H1 (cell line): ENCODE results near the gene CDC7. TPM values are rescaled to one million over a fixed set of nuclear protein-coding genes. Genes with fewer than 3 reads are reported as not detected.

Source experiments
- CTCF ChIA-PET: fragments of 300-600 bp; sonication (Branson Sonifier 250); formaldehyde crosslinking; loops from one replicate; lab custom pipeline; 2021; ENCODE audit not compliant: partially characterized antibody; lab: Charles Lee
- POLR2A ChIA-PET: fragments of 300-600 bp; sonication (Branson Sonifier 250); formaldehyde crosslinking; loops from one replicate; lab custom pipeline; 2021; ENCODE audit warnings: inconsistent platforms; ENCODE audit not compliant: partially characterized antibody; lab: Charles Lee
- DNase-seq, 2 experiments: peaks; one replicate each; pipeline versions ENCODE4 v3.0.0 to v3.0.0-alpha.2; 2010 to 2022; ENCODE audit warnings: low spot score in 2 of 2, low read depth in 1 of 2, mixed read lengths in 1 of 2
- FAIRE-seq: peaks from 2 replicates; lab custom pipeline; 2011; peaks lifted over from hg19 to GRCh38; lab: Jason Lieb, UNC
- H2AFZ ChIP-seq: 2 replicates; pipeline ENCODE4 v1.8.1; 2012; ENCODE audit warnings: low read length, inconsistent platforms
- H2AK5ac ChIP-seq: 2 replicates; pipeline ENCODE4 v1.6.1; 2013; ENCODE audit warnings: low read depth, low read length
- H2BK120ac ChIP-seq: replicated peaks from 2 replicates; pipeline ENCODE3; 2013; ENCODE audit warnings: low read depth, low read length, inconsistent platforms
- H2BK12ac ChIP-seq: 2 replicates; pipeline ENCODE4 v1.6.1; 2013; ENCODE audit warnings: low read depth, low read length
- H2BK15ac ChIP-seq: 2 replicates; pipeline ENCODE4 v1.6.1; 2013; ENCODE audit warnings: low read length
- H2BK20ac ChIP-seq: 2 replicates; pipeline ENCODE4 v1.6.1; 2013; ENCODE audit warnings: low read length
- H2BK5ac ChIP-seq: 2 replicates; pipeline ENCODE4 v1.6.1; 2013; ENCODE audit warnings: low read depth, low read length
- H3K14ac ChIP-seq: 2 replicates; pipeline ENCODE4 v1.6.1; 2013; ENCODE audit warnings: inconsistent platforms; ENCODE audit not compliant: insufficient read length
- H3K18ac ChIP-seq: 2 replicates; pipeline ENCODE4 v1.6.1; 2013; ENCODE audit warnings: low read length; ENCODE audit errors: extremely low read depth
- H3K23ac ChIP-seq: 2 replicates; pipeline ENCODE4 v1.6.1; 2013; ENCODE audit warnings: inconsistent platforms; ENCODE audit not compliant: insufficient read length
- H3K23me2 ChIP-seq: 2 replicates; pipeline ENCODE4 v1.6.1; 2013; ENCODE audit warnings: low read depth, low read length
- H3K27ac ChIP-seq: 2 replicates; pipeline ENCODE4 v1.6.1; 2011; ENCODE audit warnings: low read depth, low read length, inconsistent platforms
- H3K27me3 ChIP-seq, 4 experiments: replicated peaks in 1 of 4; 1 replicate in 1 of 4; 2 replicates in 3 of 4; pipeline versions ENCODE4 v1.6.1 to v1.8.1; 2011 to 2013; ENCODE audit warnings: low read length in 3 of 4, mild to moderate bottlenecking in 3 of 4, inconsistent platforms in 2 of 4, mixed read lengths in 2 of 4, moderate library complexity in 1 of 4; ENCODE audit not compliant: control insufficient read depth in 3 of 4, insufficient read depth in 3 of 4; ENCODE audit errors: extremely low read depth in 1 of 4
- H3K36me3 ChIP-seq, 4 experiments: 2 replicates each; pipeline versions ENCODE4 v1.6.1 to v1.8.1; 2011 to 2013; ENCODE audit warnings: mild to moderate bottlenecking in 4 of 4, low read length in 3 of 4, moderate library complexity in 2 of 4, control low read depth in 1 of 4, inconsistent platforms in 1 of 4; ENCODE audit not compliant: insufficient read depth in 4 of 4, control insufficient read depth in 2 of 4
- H3K4ac ChIP-seq: replicated peaks from 2 replicates; pipeline ENCODE3; 2013; ENCODE audit warnings: low read length, low read depth, mixed read lengths, inconsistent platforms; ENCODE audit not compliant: insufficient read length
- H3K4me1 ChIP-seq, 4 experiments: replicated peaks in 1 of 4; 1 replicate in 1 of 4; 2 replicates in 3 of 4; pipeline versions ENCODE4 v1.6.1 to v1.8.1; 2011 to 2013; ENCODE audit warnings: low read length in 3 of 4, inconsistent platforms in 2 of 4, mixed read lengths in 1 of 4; ENCODE audit not compliant: insufficient read depth in 4 of 4, control insufficient read depth in 3 of 4
- H3K4me2 ChIP-seq, 2 experiments: 2 replicates each; pipeline versions ENCODE4 v1.6.1 to v1.8.1; 2011 to 2013; ENCODE audit warnings: low read depth in 2 of 2, low read length in 2 of 2, control low read depth in 1 of 2, inconsistent platforms in 1 of 2, mild to moderate bottlenecking in 1 of 2; ENCODE audit not compliant: insufficient read depth in 1 of 2
- H3K4me3 ChIP-seq, 4 experiments: fragments of 200-600, 300-600 bp in 1 of 4; sonication (generic), shearing (Covaris generic), sonication (Bioruptor Twin) in 1 of 4; 2 replicates each; pipeline versions ENCODE4 v1.5.1 to v1.8.1; 2011 to 2016; ENCODE audit warnings: low read length in 4 of 4, low read depth in 3 of 4, control low read depth in 2 of 4, inconsistent platforms in 2 of 4, mild to moderate bottlenecking in 2 of 4, mixed read lengths in 1 of 4, moderate library complexity in 1 of 4; ENCODE audit not compliant: insufficient read depth in 2 of 4; ENCODE audit errors: extremely low read depth in 1 of 4
- H3K56ac ChIP-seq: replicated peaks from 2 replicates; pipeline ENCODE3; 2013; ENCODE audit warnings: low read depth, mild to moderate bottlenecking, mixed read lengths, low read length, inconsistent platforms; ENCODE audit not compliant: insufficient read length
- H3K79me1 ChIP-seq: 2 replicates; pipeline ENCODE4 v1.6.1; 2013; ENCODE audit warnings: low read depth, low read length, control low read depth
- H3K79me2 ChIP-seq, 2 experiments: 2 replicates each; pipeline versions ENCODE4 v1.6.1 to v1.8.1; 2012 to 2013; ENCODE audit warnings: low read length in 2 of 2, mild to moderate bottlenecking in 2 of 2, inconsistent platforms in 1 of 2; ENCODE audit not compliant: insufficient read depth in 2 of 2, control insufficient read depth in 1 of 2
- H3K9ac ChIP-seq, 4 experiments: replicated peaks in 1 of 4; 1 replicate in 1 of 4; 2 replicates in 3 of 4; pipeline versions ENCODE4 v1.6.1 to v1.8.1; 2011 to 2013; ENCODE audit warnings: low read depth in 3 of 4, low read length in 3 of 4, control low read depth in 2 of 4, mild to moderate bottlenecking in 2 of 4, moderate library complexity in 2 of 4, inconsistent platforms in 1 of 4; ENCODE audit errors: extremely low read depth in 1 of 4
- H3K9me3 ChIP-seq, 2 experiments: 2 replicates each; pipeline versions ENCODE4 v1.6.1 to v1.8.1; 2012 to 2013; ENCODE audit warnings: mild to moderate bottlenecking in 2 of 2, moderate library complexity in 2 of 2, control low read depth in 1 of 2, inconsistent platforms in 1 of 2, low read depth in 1 of 2, low read length in 1 of 2, mixed read lengths in 1 of 2; ENCODE audit not compliant: insufficient read depth in 2 of 2
- H4K20me1 ChIP-seq, 2 experiments: replicated peaks in 1 of 2; 2 replicates each; pipeline versions ENCODE3 to v1.8.1; 2011 to 2013; ENCODE audit warnings: inconsistent platforms in 2 of 2, low read length in 2 of 2, mild to moderate bottlenecking in 1 of 2; ENCODE audit not compliant: insufficient read depth in 2 of 2, control insufficient read depth in 1 of 2
- H4K5ac ChIP-seq: 2 replicates; pipeline ENCODE4 v1.6.1; 2013; ENCODE audit warnings: low read length, low read depth, mixed read lengths, inconsistent platforms; ENCODE audit not compliant: insufficient read length
- H4K8ac ChIP-seq: 2 replicates; pipeline ENCODE4 v1.8.0; 2013; ENCODE audit warnings: mild to moderate bottlenecking, moderate library complexity, low read length, inconsistent platforms; ENCODE audit not compliant: insufficient read depth; ENCODE audit errors: extremely low read depth
- H4K91ac ChIP-seq: replicated peaks from 2 replicates; pipeline ENCODE3; 2013; ENCODE audit warnings: low read length, mixed read lengths, inconsistent platforms; ENCODE audit not compliant: insufficient read length
- CHD2 ChIP-seq: IDR thresholded peaks from 2 replicates; pipeline ENCODE4 v1.6.1; 2012; ENCODE audit warnings: low read length, improper control_type of control experiment
- CTBP2 ChIP-seq: IDR thresholded peaks from 2 replicates; pipeline ENCODE4 v1.7.0; 2011; ENCODE audit warnings: borderline replicate concordance, mild to moderate bottlenecking, moderate library complexity, mixed read lengths, low read length; ENCODE audit not compliant: insufficient read depth, insufficient read length
- CTCF ChIP-seq, 3 experiments: IDR thresholded peaks; 1 replicate in 2 of 3; 2 replicates in 1 of 3; pipeline versions ENCODE4 v1.5.1 to v1.6.1; 2011; ENCODE audit warnings: low read length in 3 of 3, mild to moderate bottlenecking in 3 of 3, inconsistent platforms in 2 of 3, low read depth in 1 of 3, moderate library complexity in 1 of 3; ENCODE audit not compliant: insufficient read depth in 1 of 3; ENCODE audit errors: control extremely low read depth in 1 of 3
- GABPA ChIP-seq: IDR thresholded peaks from 2 replicates; pipeline ENCODE4 v1.6.1; 2011; ENCODE audit warnings: mild to moderate bottlenecking, low read length, moderate library complexity, borderline replicate concordance; ENCODE audit not compliant: insufficient read depth
- KDM1A ChIP-seq: fragments of 200-600, 300-600 bp; sonication (generic); IDR thresholded peaks from 2 replicates; pipeline ENCODE4 v1.7.1; 2016; ENCODE audit warnings: mild to moderate bottlenecking, low read length, borderline replicate concordance
- PHF8 ChIP-seq: fragments of 200-600 bp; sonication (generic); conservative IDR thresholded peaks from 2 replicates; pipeline ENCODE4 v1.7.1; 2012; ENCODE audit warnings: low read depth, mild to moderate bottlenecking, inconsistent platforms, low read length, moderate library complexity
- POLR2A ChIP-seq, 2 experiments: IDR thresholded peaks; 1 replicate in 1 of 2; 2 replicates in 1 of 2; pipeline ENCODE4 v1.6.1; 2011; ENCODE audit warnings: low read depth in 2 of 2, low read length in 2 of 2, mild to moderate bottlenecking in 2 of 2; ENCODE audit errors: control extremely low read depth in 1 of 2
- RAD21 ChIP-seq, 2 experiments: IDR thresholded peaks in 1 of 2; conservative IDR thresholded peaks in 1 of 2; 2 replicates each; pipeline ENCODE4 v1.6.1; 2011; ENCODE audit warnings: low read depth in 2 of 2, low read length in 2 of 2, improper control_type of control experiment in 1 of 2, inconsistent platforms in 1 of 2, mild to moderate bottlenecking in 1 of 2, moderate library complexity in 1 of 2
- SIN3A ChIP-seq, 2 experiments: IDR thresholded peaks in 1 of 2; conservative IDR thresholded peaks in 1 of 2; 2 replicates each; pipeline ENCODE4 v1.6.1; 2011 to 2012; ENCODE audit warnings: low read length in 2 of 2, improper control_type of control experiment in 1 of 2, low read depth in 1 of 2, mild to moderate bottlenecking in 1 of 2
- SP1 ChIP-seq: IDR thresholded peaks from 2 replicates; pipeline ENCODE4 v1.6.1; 2011; ENCODE audit warnings: low read depth, low read length
- WGBS, 2 experiments: shearing (Covaris generic) in 1 of 2; methylation state at CpG; one replicate each; pipeline versions ENCODE4 v1.1.6 to v1.1.7; 2013 to 2015; ENCODE audit warnings: low lambda C conversion rate in 2 of 2, mixed read lengths in 2 of 2, inconsistent platforms in 1 of 2, low coverage in 1 of 2, missing lambda C conversion rate in 1 of 2; ENCODE audit not compliant: insufficient replicate concordance in 2 of 2, insufficient coverage in 1 of 2, insufficient read length in 1 of 2; ENCODE audit errors: extremely low coverage in 1 of 2, missing lambda C conversion rate in 1 of 2; 5-methylcytosine and 5-hydroxymethylcytosine counted together
- polyA plus RNA-seq, 7 experiments: library from polyadenylated mRNA; depleted of rRNA in 3 of 7; stranded (reverse) in 5 of 7; unstranded in 2 of 7; fragments of >200 nt in 5 of 7; fragments of 200-250 nt in 2 of 7; gene quantifications; 1 replicate in 5 of 7; 2 replicates in 1 of 7; 4 replicates in 1 of 7; pipeline versions ENCODE4 v1.2.1 to v1.2.3, GENCODE V29; 2011 to 2013; ENCODE audit warnings: missing spikeins in 2 of 7, mixed read lengths in 2 of 7
- total RNA-seq: library from RNA; stranded (reverse); fragmentation: NEBNext Ultra II Directional; extraction: Animal tissue kit (Norgen Biotek cat#: 25700); gene quantifications from 2 replicates; pipeline ENCODE4 v1.2.1, GENCODE V29; 2021

Gene CDC7
- total and polyA plus RNA-seq, 2 of the 8 experiments (the other 6 are each of a cell fraction or from before 2014, with no cell fraction given): 12.2 to 34.4 TPM

DNA sequence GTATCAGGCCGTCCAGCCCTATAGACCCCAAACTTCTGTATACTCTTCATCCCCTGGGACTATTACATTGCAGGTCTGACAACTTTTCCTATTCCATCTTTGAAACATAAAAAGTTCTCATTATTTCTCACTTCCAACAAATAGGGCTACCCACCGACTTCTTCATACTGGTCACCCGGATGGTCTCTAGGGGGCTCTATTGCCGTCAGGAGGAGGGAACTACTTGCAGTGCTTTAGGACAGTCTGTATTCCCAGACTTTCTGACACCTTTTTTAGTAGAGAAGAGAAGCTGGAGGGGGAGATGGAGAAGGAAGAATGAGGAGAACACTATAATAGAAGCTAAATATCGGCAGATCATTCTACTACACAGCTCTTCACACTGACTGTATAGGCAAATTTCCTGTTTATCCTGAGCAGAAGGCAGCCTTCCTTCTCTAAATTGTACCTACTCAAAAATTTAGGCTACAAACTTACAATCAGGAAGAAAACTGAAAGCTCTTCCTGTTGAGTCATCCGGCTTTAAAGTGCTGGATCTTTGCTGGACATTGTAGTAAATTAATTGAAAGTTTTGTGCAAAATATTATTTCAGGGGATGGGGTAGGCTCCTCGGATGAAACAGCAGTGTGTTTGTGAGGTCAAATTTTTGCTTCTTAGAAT lies 54.6 kb downstream of the CDC7 start:
- Histone ChIP-seq H3K23ac (no peak overlapping the region), H3K9ac (no peak overlapping the region), H4K91ac (no peak overlapping the region), H3K27me3 (no peaks in the 10 kb centered on the region), H3K27ac (no peak overlapping the region), H4K5ac (no peak overlapping the region), H2BK15ac (no peak overlapping the region), H2AK5ac (no peak overlapping the region), H2BK5ac (no peak overlapping the region), H2BK120ac (no peak overlapping the region), H3K79me1 (no peaks in the 10 kb centered on the region), H3K4ac (no peak overlapping the region), H4K8ac (no peak overlapping the region), H2AFZ (no peak overlapping the region), H3K4me2 (no peak overlapping the region), H3K23me2 (no peaks in the 10 kb centered on the region), H3K14ac (no peak overlapping the region), H3K56ac (no peak overlapping the region), H3K4me3 (no peak overlapping the region), H3K9me3 (no peaks in the 10 kb centered on the region), H4K20me1 (no peaks in the 10 kb centered on the region), H3K4me1 (no peaks in the 10 kb centered on the region), H2BK20ac (no peak overlapping the region), H3K36me3 (no peaks in the 10 kb centered on the region; a peak in 1 of 8 replicates), H3K79me2 (no peaks in the 10 kb centered on the region), H3K18ac (no peak overlapping the region), H2BK12ac (no peak overlapping the region)
- ChIA-PET POLR2A (no interaction called here), CTCF (interaction anchor here (0.8 to 1.8 kb wide), 6 partner anchors 13 to 317 kb away, joined by 3 to 5 read pairs (median 3); no protein-coding TSS in a partner anchor)
- DNase-seq: peak in 1 of 2 experiments; percentile 37
- 72% methylated on average over 7 of the region's 7 CpGs; no CpG with 5 or more reads in 1 of the 2 experiments for WGBS, 2 experiments
- FAIRE-seq: no peak
- TF ChIP-seq CTCF (IDR thresholded peaks at IDR 0.05; ENCODE audit: control extremely low read depth in 1 of 3, insufficient read depth in 1 of 3, low read depth in 1 of 3, low read length in 3 of 3) (peak in 2 of 3 experiments; percentile 40 to 53; a peak in 2 of 4 replicates), PHF8 (no peak), CTBP2 (no peak), CHD2 (no peak), SIN3A (conservative IDR thresholded peaks at IDR 0.05 in 1 of 2, IDR thresholded peaks at IDR 0.05 in 1 of 2; ENCODE audit: low read depth in 1 of 2, low read length in 2 of 2) (no peak), GABPA (no peak), RAD21 (IDR thresholded peaks at IDR 0.05 in 1 of 2, conservative IDR thresholded peaks at IDR 0.05 in 1 of 2; ENCODE audit: low read depth in 2 of 2, low read length in 2 of 2) (peak; percentile 54 to 62), SP1 (no peak), POLR2A (IDR thresholded peaks at IDR 0.05; ENCODE audit: control extremely low read depth in 1 of 2, low read depth in 2 of 2, low read length in 2 of 2) (no peak), KDM1A (no peak)
